Naive B cell (primary cell): ENCODE measurements around the gene FKBP11. TPM values are rescaled to one million over a fixed set of nuclear protein-coding genes. Genes with fewer than 3 reads are reported as not detected.

Experiments used
- ATAC-seq, 2 donors: fragments of 150-1000 bp; cut with Tn5 transposase; 2 replicates each; pipeline ENCODE4 v1.10.0; 2021; ENCODE audit warnings: low read depth in 2 of 2, mild to moderate bottlenecking in 2 of 2, moderate library complexity in 2 of 2
- DNase-seq: peaks from one replicate; pipeline ENCODE4 v3.0.0; 2022
- H3K27ac Mint-ChIP-seq, 6 donors: one replicate each; pipeline ENCODE4 v1.8.0; 2020 to 2022; ENCODE audit warnings: mild to moderate bottlenecking in 6 of 6, mixed read lengths in 6 of 6, moderate library complexity in 5 of 6, inconsistent platforms in 2 of 6
- H3K27me3 Mint-ChIP-seq, 3 donors: one replicate each; pipeline ENCODE4 v1.8.0; 2021 to 2022; ENCODE audit warnings: mixed read lengths in 3 of 3, mild to moderate bottlenecking in 1 of 3
- H3K36me3 Mint-ChIP-seq, 2 donors: one replicate each; pipeline ENCODE4 v1.8.0; 2020 to 2022; ENCODE audit warnings: mixed read lengths in 2 of 2, inconsistent platforms in 1 of 2, mild to moderate bottlenecking in 1 of 2
- H3K4me1 Mint-ChIP-seq, 3 donors: one replicate each; pipeline ENCODE4 v1.8.0; 2020 to 2022; ENCODE audit warnings: mixed read lengths in 3 of 3, inconsistent platforms in 1 of 3, mild to moderate bottlenecking in 1 of 3, moderate library complexity in 1 of 3
- H3K4me3 Mint-ChIP-seq, 8 donors: one replicate each; pipeline ENCODE4 v1.8.0; 2020 to 2022; ENCODE audit warnings: mild to moderate bottlenecking in 8 of 8, mixed read lengths in 8 of 8, moderate library complexity in 8 of 8, inconsistent platforms in 2 of 8
- H3K9me3 Mint-ChIP-seq, 7 donors: one replicate each; pipeline ENCODE4 v1.8.0; 2020 to 2022; ENCODE audit warnings: mixed read lengths in 7 of 7, mild to moderate bottlenecking in 5 of 7, inconsistent platforms in 2 of 7, moderate library complexity in 1 of 7
- polyA plus RNA-seq, 6 donors: library from polyadenylated mRNA; unstranded; fragments of 300-500 nt; fragmentation: Illumina TruSeq; gene quantifications; one replicate each; pipeline ENCODE4 v1.2.3, GENCODE V29; 2021; ENCODE audit warnings: low read depth in 6 of 6

The FKBP11 gene
- 10 to 100 TPM; 29.3 to 35.6 (median 32.7) TPM for polyA plus RNA-seq

- ATAC-seq (peak; percentile 72 to 77), DNase-seq (peak; percentile 72)
- peak within 1 kb of the TSS; percentile 89 to 99 (median 98) for H3K4me3 Mint-ChIP-seq
- H3K27me3 Mint-ChIP-seq: no peaks in the 10 kb centered on the region
- peaks cover 2 to 13% of the 10 kb centered on the region in 2 donors for H3K36me3 Mint-ChIP-seq
- peaks cover 13 to 22% (median 14%) of the 10 kb centered on the region in 3 donors for H3K4me1 Mint-ChIP-seq
- peak within 1 kb of the TSS; percentile 87 to 99 (median 98) for H3K27ac Mint-ChIP-seq
- H3K9me3 Mint-ChIP-seq: no peaks in the 10 kb centered on the region
Observed at GRCh38 chr12:48925304-48926011, at the start of gene FKBP11. TSS of gene FKBP11 (minus strand) at chr12:48925492. CDS start at chr12:48925428, 64 bp downstream.

DNA sequence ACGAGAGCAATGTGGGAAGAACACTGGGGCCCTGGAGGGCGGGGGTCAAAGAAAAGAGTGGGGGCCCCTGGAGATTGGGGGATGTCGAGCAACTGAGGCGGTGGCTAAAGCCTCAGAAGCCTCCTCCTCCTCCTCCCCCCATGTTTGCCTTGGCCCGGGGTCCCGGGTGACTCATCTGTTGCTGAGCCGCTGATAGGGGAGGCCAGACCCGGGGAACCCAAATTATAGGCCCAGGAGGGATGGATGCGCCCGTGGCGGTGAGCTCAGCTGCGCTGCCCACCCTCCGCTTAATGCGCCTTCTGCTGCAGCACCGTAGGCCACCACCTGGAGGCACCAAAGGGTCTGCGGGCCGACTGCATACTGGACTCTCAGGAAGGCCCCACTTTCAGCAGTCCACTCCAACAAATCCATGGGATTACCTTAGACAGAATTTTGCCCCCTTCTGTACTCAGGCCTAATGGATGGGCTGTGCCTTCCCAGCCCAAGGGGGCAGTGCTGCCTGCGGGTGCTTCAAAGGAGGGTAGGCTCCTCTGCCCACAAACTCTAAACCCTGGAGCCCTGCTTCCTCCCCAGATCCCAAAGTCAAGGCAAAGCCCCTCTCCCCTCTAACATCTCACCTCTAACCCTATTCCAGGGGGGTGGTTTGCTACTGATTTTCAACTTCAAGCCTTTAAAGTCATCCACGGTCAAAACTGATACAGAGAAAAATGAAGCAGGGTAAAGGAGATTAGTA is 48.8 kb upstream of the FKBP11 start:
- DNase-seq: no peak
- H3K36me3 Mint-ChIP-seq: peaks cover 0 to 6% of the 10 kb centered on the region in 2 donors
- ATAC-seq: no peak
- no peaks in the 10 kb centered on the region for H3K9me3 Mint-ChIP-seq
- H3K27ac Mint-ChIP-seq: no peak overlapping the region
- peaks cover 59 to 88% (median 84%) of the 10 kb centered on the region in 3 donors for H3K27me3 Mint-ChIP-seq
- H3K4me3 Mint-ChIP-seq: peak overlapping the region in 1 of 8 donors; percentile 1
- peaks cover 35 to 59% (median 45%) of the 10 kb centered on the region in 3 donors for H3K4me1 Mint-ChIP-seq

- DNase-seq (no peak), ATAC-seq (no peak)
- Mint-ChIP-seq H3K27ac (no peak overlapping the region), H3K27me3 (peaks cover 59 to 82% (median 78%) of the 10 kb centered on the region in 3 donors), H3K9me3 (no peaks in the 10 kb centered on the region), H3K36me3 (peaks cover 0 to under 1% of the 10 kb centered on the region in 2 donors), H3K4me1 (peaks cover 33 to 58% (median 43%) of the 10 kb centered on the region in 3 donors), H3K4me3 (no peak overlapping the region)
Observed at GRCh38 chr12:48973531-48973930, 48.2 kb upstream of the FKBP11 start.

DNA sequence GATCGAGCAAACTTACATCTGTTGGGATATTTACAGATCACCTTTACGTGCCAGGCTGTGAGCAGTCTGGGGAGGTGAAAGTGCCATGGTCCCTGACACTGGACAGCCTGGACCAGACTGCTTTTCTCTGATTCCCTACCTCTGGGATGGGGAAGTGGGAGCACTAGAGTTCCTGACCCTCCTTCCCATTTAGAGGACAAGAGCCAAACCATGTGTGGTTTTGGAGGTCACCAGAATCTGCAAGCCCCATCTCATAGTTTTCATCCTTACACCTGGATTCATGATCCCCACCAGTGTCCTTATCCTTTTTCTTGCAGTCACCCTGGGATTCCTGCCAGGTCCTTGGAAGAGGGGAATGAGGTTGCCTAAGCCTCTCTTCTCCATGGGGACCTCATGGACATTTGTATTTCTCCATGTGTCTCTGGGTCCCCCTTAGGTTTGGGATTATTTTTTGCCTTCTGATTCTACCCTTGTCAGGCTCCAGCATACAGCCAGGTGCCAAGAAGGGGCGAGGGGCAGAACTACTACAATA is 47.7 kb upstream of the FKBP11 start:
- ATAC-seq (no peak), DNase-seq (no peak)
- Mint-ChIP-seq H3K4me1 (peaks cover 33 to 56% (median 45%) of the 10 kb centered on the region in 3 donors), H3K4me3 (no peak overlapping the region), H3K9me3 (no peaks in the 10 kb centered on the region), H3K27me3 (peaks cover 59 to 81% (median 77%) of the 10 kb centered on the region in 3 donors), H3K36me3 (no peaks in the 10 kb centered on the region), H3K27ac (no peak overlapping the region)

GRCh38 chr12:48972213-48972951 is 47.1 kb upstream of the FKBP11 start:
- H3K4me3 Mint-ChIP-seq: peak overlapping the region in 5 of 8 donors; percentile 15 to 83 (median 60)
- no peak overlapping the region for H3K27ac Mint-ChIP-seq
- no peaks in the 10 kb centered on the region for H3K9me3 Mint-ChIP-seq
- H3K27me3 Mint-ChIP-seq: peaks cover 54 to 74% (median 70%) of the 10 kb centered on the region in 3 donors
- peaks cover 26 to 49% (median 40%) of the 10 kb centered on the region in 3 donors for H3K4me1 Mint-ChIP-seq
- ATAC-seq (no peak), DNase-seq (no peak)
- H3K36me3 Mint-ChIP-seq: no peaks in the 10 kb centered on the region

DNA sequence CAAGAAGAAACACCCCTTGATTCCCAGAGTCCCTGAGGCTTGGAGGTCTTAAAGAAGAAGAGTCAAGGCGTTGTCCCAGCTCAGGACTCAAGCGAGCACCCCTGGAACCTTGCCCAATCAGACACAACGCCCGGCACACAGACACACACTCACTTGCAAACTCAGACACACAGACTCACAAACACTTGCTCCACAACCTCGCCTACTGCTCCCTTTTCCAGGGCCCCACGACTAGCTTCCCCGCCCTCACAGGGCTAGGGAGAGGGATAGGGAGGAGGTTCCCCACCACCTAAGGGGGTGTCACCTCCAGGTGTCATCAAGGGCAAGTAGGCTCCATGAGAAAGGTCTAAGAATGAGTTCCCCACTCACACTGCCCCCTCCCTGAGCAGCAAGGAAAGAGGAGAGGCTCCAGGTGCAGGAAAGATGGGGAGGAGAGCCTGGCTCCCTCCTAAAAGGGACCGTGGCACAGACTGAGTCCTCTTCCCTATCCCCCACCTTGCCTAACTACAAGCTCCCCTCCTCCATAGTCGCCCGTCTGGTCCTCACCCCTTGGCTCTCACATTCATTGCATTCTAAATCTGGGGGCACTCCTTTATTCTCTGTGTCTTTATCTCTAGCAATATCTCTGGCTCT is 45.5 kb upstream of the FKBP11 start:
- no peaks in the 10 kb centered on the region for H3K36me3 Mint-ChIP-seq
- DNase-seq (no peak), ATAC-seq (no peak)
- H3K27ac Mint-ChIP-seq: peak overlapping the region in 3 of 6 donors; percentile 24 to 81 (median 54)
- peak overlapping the region in 7 of 8 donors; percentile 57 to 90 (median 78) for H3K4me3 Mint-ChIP-seq
- H3K4me1 Mint-ChIP-seq: peaks cover 27 to 52% (median 37%) of the 10 kb centered on the region in 3 donors
- H3K27me3 Mint-ChIP-seq: peaks cover 39 to 60% (median 55%) of the 10 kb centered on the region in 3 donors
- H3K9me3 Mint-ChIP-seq: no peaks in the 10 kb centered on the region

DNA sequence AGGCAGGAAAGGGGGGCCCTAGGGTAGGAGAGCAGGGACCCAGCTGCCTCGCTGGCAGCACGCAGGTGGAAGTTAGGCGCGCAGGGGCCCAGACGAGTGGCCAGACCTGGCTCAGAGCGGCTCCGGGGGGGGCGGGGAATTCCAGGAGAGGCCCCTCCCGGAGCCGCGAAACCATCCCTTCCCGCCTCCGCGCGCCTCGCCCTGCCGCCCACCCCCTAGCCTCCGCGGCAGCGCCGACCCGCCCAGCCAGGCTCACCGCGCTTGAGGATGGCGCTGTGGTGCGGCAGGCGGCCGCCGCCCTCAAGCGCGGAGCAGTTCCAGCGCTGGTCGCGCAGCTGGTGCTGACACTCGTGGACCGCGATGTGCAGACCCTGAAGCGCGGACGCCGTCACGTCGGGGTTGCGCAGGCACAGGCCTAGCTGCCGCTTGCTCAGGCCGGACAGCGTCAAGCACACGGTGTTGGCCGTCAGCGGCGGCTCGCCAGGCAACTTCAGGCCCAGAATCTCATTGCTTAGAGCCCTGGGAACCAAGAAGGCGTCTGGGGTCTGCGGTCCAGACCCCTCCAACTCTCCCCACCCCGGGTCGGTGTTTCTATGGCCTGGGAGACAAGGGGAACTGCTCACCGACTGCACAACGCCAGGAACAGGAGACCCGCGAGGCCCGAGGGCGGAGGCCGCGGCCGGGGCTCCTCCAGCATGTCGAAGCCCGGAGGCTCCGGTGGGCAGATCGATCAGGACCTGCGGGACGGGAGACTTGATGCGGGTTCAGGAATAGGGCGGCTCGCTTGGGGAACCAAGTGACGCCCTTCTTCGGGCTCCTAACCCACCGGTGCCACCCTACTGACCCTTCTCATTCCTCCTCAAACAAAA is 44.8 kb upstream of the FKBP11 start:
- DNase-seq (peak; percentile 42), ATAC-seq (peak; percentile 75 to 77)
- H3K36me3 Mint-ChIP-seq: no peaks in the 10 kb centered on the region
- peaks cover 27 to 57% (median 37%) of the 10 kb centered on the region in 3 donors for H3K4me1 Mint-ChIP-seq
- H3K4me3 Mint-ChIP-seq: peak overlapping the region in 7 of 8 donors; percentile 56 to 90 (median 75)
- H3K27ac Mint-ChIP-seq: peak overlapping the region in 2 of 6 donors; percentile 41 to 70
- H3K9me3 Mint-ChIP-seq: no peaks in the 10 kb centered on the region
- H3K27me3 Mint-ChIP-seq: peaks cover 32 to 58% (median 47%) of the 10 kb centered on the region in 3 donors

GRCh38 chr12:48969160-48969771 is 44.0 kb upstream of the FKBP11 start:
- Mint-ChIP-seq H3K27ac (peak overlapping the region in 3 of 6 donors; percentile 38 to 70 (median 58)), H3K9me3 (no peaks in the 10 kb centered on the region), H3K4me1 (peaks cover 27 to 57% (median 37%) of the 10 kb centered on the region in 3 donors), H3K4me3 (peak overlapping the region in 6 of 8 donors; percentile 25 to 78 (median 50)), H3K36me3 (no peaks in the 10 kb centered on the region), H3K27me3 (peaks cover 26 to 50% (median 39%) of the 10 kb centered on the region in 3 donors)
- no peak for DNase-seq
- peak; percentile 25 to 30 for ATAC-seq

DNA sequence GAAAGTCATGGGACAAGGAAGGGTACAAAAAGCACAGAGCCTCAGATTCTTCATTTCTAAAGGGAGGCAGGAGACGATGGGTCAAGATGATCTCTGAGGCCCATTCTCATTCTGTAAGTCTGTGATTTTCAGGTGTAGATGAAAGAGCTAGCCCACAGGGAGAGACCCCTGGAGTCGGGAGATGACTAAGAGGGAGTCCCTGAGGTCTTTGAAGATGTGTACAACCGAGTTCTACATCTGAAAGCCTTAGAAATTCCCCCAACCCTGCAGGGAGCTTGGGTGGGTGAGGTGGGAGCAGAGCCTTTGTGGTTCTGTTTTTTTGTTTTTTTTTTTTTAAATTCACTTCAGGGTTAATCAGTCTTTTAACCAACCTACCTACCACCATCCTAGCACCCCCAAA is 43.2 kb upstream of the FKBP11 start:
- Mint-ChIP-seq H3K4me1 (peaks cover 27 to 52% (median 37%) of the 10 kb centered on the region in 3 donors), H3K4me3 (peak overlapping the region in 4 of 8 donors; percentile 16 to 75 (median 50)), H3K27me3 (peaks cover 25 to 42% (median 31%) of the 10 kb centered on the region in 3 donors), H3K36me3 (no peaks in the 10 kb centered on the region), H3K27ac (peak overlapping the region in 3 of 6 donors; percentile 44 to 58 (median 49)), H3K9me3 (no peaks in the 10 kb centered on the region)
- DNase-seq (no peak), ATAC-seq (no peak)

GRCh38 chr12:48967991-48968390 is 42.7 kb upstream of the FKBP11 start:
- Mint-ChIP-seq H3K4me1 (peaks cover 27 to 50% (median 37%) of the 10 kb centered on the region in 3 donors), H3K27me3 (peaks cover 21 to 37% (median 26%) of the 10 kb centered on the region in 3 donors), H3K4me3 (peak overlapping the region in 2 of 8 donors; percentile 16 to 75), H3K9me3 (no peaks in the 10 kb centered on the region), H3K27ac (peak overlapping the region in 2 of 6 donors; percentile 49 to 58), H3K36me3 (no peaks in the 10 kb centered on the region)
- ATAC-seq: no peak
- DNase-seq: no peak

GRCh38 chr12:48966177-48966895 is 41.0 kb upstream of the FKBP11 start:
- no peak for ATAC-seq
- Mint-ChIP-seq H3K4me1 (peaks cover 17 to 34% (median 29%) of the 10 kb centered on the region in 3 donors), H3K4me3 (peak overlapping the region in 1 of 8 donors; percentile 17), H3K27ac (no peak overlapping the region), H3K9me3 (no peaks in the 10 kb centered on the region), H3K36me3 (no peaks in the 10 kb centered on the region), H3K27me3 (peaks cover 8 to 21% (median 14%) of the 10 kb centered on the region in 3 donors)
- no peak for DNase-seq
